Upper lobe of left lung (tissue), 4 donors: ENCODE results near the gene PLA2G4D.

ENCODE experiments used
- POLR2AphosphoS5 ChIP-seq, 2 donors: sonication (generic); formaldehyde crosslinking; IDR thresholded peaks; one replicate each; pipeline ENCODE4 v1.5.1; 2017; ENCODE audit warnings: antibody characterized with exemption in 2 of 2
- TF ChIP-seq, protein P1 (sequence below), 6 experiments: fragments of 450-650 bp in 4 of 6; fragments of 200-600 bp in 2 of 6; sonication (generic) in 2 of 6; IDR thresholded peaks; one replicate each; pipeline ENCODE4 v1.5.1; 2016 to 2019; ENCODE audit warnings: antibody characterized with exemption in 6 of 6

DNA sequence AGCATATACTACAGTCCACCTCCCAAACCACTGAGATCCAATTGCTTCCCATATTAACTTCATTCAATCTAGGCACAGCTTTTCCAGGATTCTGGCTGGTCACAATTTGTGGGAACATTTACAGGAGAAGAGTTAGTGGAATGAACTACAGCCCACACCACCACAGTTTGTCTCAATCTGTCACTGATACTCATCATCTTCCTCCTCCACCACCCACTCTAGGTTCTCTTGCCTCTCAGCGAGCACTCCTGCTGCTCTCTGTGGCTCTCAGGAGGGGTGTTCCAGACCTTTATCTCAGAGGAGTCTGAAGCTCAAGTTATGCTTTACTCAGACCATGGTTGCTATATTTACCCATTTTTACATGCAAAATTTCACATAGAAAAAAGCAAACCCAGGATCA lies 25.9 kb upstream of the PLA2G4D start:
- TF ChIP-seq, protein P1, sequence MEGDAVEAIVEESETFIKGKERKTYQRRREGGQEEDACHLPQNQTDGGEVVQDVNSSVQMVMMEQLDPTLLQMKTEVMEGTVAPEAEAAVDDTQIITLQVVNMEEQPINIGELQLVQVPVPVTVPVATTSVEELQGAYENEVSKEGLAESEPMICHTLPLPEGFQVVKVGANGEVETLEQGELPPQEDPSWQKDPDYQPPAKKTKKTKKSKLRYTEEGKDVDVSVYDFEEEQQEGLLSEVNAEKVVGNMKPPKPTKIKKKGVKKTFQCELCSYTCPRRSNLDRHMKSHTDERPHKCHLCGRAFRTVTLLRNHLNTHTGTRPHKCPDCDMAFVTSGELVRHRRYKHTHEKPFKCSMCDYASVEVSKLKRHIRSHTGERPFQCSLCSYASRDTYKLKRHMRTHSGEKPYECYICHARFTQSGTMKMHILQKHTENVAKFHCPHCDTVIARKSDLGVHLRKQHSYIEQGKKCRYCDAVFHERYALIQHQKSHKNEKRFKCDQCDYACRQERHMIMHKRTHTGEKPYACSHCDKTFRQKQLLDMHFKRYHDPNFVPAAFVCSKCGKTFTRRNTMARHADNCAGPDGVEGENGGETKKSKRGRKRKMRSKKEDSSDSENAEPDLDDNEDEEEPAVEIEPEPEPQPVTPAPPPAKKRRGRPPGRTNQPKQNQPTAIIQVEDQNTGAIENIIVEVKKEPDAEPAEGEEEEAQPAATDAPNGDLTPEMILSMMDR (IDR thresholded peaks at IDR 0.05) = no peak
- no peak for TF ChIP-seq POLR2AphosphoS5 (IDR thresholded peaks at IDR 0.05)
